Medulla oblongata (tissue), 1 donor: ENCODE results near the gene SUSD4.

ENCODE experiments used
- DNase-seq: peaks from one replicate; pipeline ENCODE4 v3.0.0-alpha.2; 2015; ENCODE audit errors: extremely low spot score

The SUSD4 gene

GRCh38 chr1:223230161-223230881, 133.7 kb downstream of the SUSD4 start:
- no peak for DNase-seq

DNA sequence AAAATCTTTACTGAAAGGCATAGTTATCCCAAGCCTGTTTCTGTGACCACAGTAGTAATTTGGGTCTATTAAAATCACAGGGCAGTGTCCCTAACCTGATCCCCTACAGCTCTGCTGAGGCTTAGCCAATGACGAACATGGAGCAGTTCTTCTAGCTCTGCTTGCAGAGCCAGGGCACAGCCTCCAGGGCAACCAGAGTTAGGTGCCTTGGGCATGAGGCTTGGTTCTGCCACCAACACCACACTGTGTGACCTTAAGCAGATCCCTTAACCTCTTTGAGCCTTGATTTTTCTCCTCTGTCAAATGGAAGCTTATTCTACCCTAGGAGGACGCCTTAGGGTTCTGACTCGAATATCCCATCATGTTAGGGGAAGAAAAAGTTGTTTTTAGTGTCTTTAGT, 134.2 kb downstream of the SUSD4 start:
- no peak for DNase-seq

GRCh38 chr1:223228931-223229528, 134.9 kb downstream of the SUSD4 start:
- no peak for DNase-seq

DNA sequence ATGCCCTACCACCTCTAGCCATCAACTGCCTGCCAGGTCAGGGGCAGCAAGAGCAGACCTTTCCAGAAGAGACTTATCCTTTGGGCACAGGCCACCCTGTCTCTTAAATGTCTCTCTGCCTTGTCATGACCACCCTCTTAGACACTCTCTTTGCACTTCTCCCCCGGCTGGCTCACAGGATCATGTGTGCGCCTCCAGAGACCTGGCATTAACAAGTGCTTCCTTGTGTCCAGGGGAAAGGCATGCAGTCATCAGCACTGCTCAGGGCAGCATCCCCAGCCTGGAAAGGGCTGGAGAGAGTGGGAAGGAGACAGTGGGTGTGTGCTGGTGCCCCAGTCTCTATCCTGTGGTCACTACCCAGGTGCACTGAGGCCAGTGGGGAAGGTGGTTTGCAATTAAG, 135.8 kb downstream of the SUSD4 start:
- DNase-seq, result no peak

- no peak for DNase-seq
These were observed 136.3 kb downstream of the SUSD4 start for GRCh38 chr1:223227486-223228196.

DNA sequence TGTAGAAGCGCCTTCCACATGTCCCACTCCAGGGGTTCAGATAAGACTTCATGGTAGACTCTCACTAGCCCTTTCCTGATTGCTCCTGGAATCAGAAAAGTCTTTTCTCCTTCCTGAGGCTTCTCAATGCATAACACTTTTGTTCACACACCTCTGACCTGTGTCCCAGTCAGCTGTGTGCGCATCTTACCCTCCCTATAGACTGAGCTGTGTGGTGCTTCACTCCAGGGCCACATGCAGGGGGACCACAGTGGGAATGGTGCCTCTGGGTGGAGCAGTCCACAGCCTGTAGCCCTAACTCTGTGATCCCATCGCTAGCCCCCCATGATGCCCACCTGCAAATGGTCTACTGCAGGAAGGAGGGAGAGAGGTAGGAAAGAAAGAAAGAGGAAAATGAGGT, 136.9 kb downstream of the SUSD4 start:
- no peak for DNase-seq

DNA sequence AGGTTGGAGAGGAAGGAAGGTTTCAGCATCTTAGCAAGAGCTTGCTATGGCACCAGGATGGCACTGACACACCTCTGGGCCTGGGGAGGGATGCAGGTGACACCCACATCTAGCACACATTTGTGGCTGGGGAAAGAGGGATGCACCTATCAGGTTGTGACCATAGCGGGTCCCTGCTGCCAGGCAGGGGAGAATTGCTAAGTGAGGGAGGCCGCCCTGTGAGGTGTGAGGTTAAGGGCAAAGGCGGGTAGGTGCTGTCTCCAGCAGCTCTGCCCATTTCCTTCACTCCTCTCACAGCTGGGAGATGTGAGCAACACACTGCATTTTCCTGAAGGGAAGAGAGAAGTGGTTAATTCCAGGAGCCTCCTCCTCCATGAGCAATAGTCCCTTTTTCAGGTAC, 137.7 kb downstream of the SUSD4 start:
- no peak for DNase-seq

- DNase-seq, result no peak
These were observed 138.5 kb downstream of the SUSD4 start for GRCh38 chr1:223225481-223225880.

DNA sequence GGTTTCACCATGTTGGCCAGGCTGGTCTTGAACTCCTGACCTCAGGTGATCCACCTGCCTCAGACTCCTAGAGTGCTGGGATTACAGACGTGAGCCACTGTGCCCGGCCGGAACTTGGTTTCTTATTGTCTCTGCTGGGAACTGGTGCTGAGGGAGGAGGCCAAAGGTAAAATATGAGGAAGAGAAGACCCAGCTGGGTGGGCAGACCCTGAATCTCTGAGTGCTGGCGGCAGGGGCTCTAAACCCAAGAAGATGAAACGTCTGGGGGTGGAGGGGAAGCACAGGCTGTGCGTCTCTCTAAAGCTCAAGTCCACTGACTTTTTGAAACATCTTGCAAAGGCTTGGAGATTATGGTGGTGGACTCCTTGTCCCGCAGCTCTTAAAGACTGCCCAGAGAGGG, 138.9 kb downstream of the SUSD4 start:
- no peak for DNase-seq

DNA sequence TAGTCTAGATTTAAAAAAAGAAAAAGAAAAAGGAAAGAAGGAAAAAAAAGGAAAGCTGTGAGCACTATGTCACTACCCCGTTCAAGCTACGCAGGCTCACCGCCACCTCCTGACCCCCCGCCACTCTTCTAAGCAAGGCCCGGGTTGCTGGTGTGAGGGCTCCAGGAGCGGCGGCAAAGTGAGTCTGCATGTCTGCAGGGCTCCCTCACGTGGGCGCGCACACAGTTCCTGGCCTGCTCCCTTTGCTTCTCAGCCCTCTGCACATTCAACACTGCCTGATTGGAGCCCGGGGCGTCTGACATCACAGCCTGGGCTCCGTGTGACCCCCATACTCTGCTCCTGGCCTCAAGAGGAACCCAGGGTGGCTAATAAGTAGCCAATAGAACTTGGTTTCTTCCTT, 139.5 kb downstream of the SUSD4 start:
- DNase-seq, result no peak

GRCh38 chr1:223223091-223223995, 140.6 kb downstream of the SUSD4 start:
- no peak for DNase-seq

DNA sequence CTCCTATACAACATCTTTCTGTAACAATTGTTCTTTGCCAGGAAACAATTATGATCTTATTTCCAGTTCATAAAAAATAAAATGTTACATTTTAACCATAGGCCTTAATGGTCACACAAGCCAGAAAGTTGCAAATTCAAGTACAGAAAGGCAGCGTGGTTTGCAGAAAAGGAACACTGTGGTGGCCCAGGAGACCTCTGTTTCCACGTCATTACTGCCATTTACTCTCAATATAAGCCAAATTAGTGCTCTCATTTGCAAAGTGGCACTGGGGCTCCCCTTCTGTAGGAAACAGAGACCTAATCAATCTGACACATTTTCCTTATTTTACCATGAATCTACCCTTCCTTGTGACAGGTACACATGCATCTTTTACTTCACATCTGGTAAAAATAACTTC, 141.6 kb downstream of the SUSD4 start:
- DNase-seq, result no peak

DNA sequence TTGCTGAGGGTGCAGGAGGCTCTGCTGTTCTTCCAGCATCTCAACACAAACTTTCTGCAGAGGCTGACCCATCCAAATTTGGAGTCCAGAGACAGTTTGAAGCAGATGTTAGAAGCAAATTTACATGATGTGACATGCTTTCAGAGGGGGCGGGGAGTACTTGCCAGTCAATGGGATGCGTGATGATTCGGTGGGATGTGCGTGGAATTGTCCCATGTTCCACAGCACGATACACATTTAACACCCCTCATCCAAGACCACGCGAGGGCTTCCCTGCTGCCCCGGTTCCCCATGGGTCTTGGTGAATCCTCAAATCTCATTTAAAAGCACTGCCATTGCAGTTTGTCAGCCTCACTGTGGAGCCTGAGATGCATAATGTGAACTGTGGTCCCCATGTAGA, 142.3 kb downstream of the SUSD4 start:
- DNase-seq, result no peak

- no peak for DNase-seq
These were observed 143.9 kb downstream of the SUSD4 start for GRCh38 chr1:223219846-223220610.

GRCh38 chr1:223219318-223219635, 144.7 kb downstream of the SUSD4 start:
- no peak for DNase-seq

DNA sequence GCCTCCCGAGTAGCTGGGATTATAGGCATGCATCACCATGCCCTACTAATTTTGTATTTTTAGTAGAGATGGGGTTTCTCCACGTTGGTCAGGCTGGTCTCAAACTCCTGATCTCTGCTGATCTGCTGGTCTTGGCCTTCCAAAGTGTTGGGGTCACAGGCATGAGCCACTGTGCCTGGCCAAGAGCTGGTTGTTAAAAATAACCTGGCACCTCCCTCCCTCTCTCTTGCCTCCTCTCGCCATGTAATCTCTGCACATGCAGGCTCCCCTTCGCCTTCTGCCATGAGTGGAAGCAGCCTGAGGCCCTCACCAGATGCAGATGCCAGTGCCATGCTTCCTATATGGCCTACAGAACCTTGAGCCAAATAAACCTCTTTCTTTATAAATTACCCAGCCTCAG, 146.2 kb downstream of the SUSD4 start:
- DNase-seq, result no peak

GRCh38 chr1:223216531-223217205, 147.3 kb downstream of the SUSD4 start:
- no peak for DNase-seq

DNA sequence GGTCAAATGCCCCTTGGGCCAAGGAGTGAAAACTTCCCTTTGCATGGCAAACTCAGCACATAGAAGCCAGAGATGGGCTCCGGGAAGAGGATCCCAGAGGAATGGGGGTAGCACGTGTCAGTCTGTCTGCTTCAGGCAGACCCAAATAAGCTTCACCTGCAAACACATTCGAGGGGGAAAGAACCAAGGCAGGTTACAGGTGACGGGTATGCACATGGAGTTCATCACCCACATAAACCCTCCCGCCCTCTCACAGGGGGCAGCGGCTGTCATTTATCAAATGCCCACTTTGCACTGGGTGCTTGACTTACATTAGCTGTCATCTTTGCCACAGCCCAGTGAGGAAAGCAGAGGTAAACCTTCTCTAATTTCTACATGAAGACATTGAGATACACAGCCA, 147.9 kb downstream of the SUSD4 start:
- no peak for DNase-seq

GRCh38 chr1:223215026-223215425, 148.9 kb downstream of the SUSD4 start:
- no peak for DNase-seq

- DNase-seq, result no peak
These were observed 149.6 kb downstream of the SUSD4 start for GRCh38 chr1:223214261-223214807.

GRCh38 chr1:223212441-223212840, 151.5 kb downstream of the SUSD4 start:
- no peak for DNase-seq
